ENCODE results near the gene CNOT2. TPM values are rescaled to one million over a fixed set of nuclear protein-coding genes. Genes with fewer than 3 reads are reported as not detected.

Gene CNOT2, protein sequence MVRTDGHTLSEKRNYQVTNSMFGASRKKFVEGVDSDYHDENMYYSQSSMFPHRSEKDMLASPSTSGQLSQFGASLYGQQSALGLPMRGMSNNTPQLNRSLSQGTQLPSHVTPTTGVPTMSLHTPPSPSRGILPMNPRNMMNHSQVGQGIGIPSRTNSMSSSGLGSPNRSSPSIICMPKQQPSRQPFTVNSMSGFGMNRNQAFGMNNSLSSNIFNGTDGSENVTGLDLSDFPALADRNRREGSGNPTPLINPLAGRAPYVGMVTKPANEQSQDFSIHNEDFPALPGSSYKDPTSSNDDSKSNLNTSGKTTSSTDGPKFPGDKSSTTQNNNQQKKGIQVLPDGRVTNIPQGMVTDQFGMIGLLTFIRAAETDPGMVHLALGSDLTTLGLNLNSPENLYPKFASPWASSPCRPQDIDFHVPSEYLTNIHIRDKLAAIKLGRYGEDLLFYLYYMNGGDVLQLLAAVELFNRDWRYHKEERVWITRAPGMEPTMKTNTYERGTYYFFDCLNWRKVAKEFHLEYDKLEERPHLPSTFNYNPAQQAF
- 35.1 to 45.9 TPM (median 38.4 TPM) in 5 replicates for total RNA-seq (2022; extraction: Qiagen RNA extraction; ENCODE audit: low read depth)

DNA sequence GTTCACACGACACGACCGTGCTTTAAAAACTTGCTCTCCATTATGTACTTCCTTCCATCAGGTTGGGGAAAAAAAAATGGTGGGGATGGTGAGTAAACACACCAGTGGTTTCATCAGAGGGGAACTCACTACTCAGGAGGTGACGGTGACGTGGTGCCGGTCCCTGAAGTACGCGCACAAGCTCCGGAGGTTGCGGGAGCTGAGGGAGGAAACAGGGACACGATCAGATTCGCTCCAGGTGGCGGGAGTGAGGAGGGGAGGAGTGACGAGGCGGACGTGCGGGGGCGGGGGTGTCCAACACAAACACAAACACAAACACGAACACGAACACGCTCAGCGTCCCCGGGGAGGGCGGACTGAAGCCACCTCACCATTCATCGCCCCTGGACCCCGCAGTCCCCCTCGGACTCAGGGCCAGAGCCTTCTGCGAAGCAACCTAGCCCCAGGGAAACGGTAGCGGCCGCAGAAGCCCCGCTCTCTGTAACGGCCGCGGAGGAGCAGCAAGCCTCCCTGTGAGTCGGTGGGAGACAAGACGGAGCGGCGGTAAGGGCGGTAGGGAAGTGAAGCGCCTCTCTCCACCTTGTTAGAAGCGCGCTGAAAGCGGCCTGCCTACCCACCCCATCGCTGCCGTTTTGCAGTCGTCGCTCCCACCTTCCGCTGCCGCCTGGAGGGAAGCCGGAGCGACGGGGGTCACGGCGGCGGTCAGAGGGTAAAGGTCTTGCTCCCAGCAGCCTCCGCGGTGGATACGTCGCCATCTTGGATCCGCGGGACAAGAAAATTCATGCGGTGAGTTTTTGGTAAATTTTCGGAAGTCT, at the start of gene CNOT2:
Gene CNOT2 (plus strand): TSS at position 739 of the 815 bp plus-strand sequence. CDS start 34,794 bp downstream, outside the sequence.

GRCh38 chr12:70365648-70366518, 122.7 kb downstream of the CNOT2 start, which contains the start of gene KCNMB4:
TSS of gene KCNMB4 (plus strand) at chr12:70366290. CDS start at chr12:70366735, 445 bp downstream.

Other genes with a start within 250 kb of the CNOT2 start
- gene KCNMB4, start 122.9 kb downstream of the CNOT2 start, total RNA-seq (2022; extraction: Qiagen RNA extraction; ENCODE audit: low read depth), result 0.13 to 0.57 TPM (median 0.27 TPM) in 5 replicates